GM19240 (cell line): ENCODE measurements around the gene CAPN3.

Experiments
- DNase-seq: peaks from one replicate; pipeline ENCODE4 v3.0.0; 2011; ENCODE audit warnings: low spot score; ENCODE audit not compliant: insufficient read length

The CAPN3 gene

DNA sequence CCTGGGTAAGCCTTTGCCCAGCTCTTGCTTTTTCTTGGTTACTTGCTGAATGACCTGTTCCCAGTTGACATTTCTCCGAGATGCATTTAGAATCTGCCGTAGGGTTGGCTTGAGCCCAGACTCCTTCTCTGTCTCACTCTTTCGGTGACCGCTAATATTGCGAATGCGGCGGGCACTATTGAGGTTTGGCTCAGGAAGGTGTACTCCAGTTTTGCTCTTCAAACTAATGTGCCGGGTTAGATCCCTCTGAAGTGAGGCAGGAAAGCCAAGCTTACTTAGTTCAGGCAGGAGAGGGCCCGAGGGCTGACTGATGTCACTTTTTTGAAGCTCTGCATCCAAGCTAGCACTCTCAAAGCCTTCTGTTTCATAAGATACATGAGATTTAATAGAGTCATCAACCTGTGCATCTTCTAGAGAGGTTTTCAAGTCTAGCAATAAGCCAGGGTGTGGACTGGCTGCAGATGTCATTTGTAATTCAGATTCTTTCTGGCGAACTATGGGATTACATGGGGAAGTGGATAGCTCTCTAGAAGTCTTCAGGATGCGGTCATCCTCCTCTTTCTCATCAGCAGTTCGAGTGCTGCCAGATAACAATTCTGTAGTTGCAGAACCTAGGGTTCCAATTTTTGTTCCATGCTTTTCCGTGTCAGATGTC lies 90.6 kb downstream of the CAPN3 start:
- DNase-seq: no peak

DNA sequence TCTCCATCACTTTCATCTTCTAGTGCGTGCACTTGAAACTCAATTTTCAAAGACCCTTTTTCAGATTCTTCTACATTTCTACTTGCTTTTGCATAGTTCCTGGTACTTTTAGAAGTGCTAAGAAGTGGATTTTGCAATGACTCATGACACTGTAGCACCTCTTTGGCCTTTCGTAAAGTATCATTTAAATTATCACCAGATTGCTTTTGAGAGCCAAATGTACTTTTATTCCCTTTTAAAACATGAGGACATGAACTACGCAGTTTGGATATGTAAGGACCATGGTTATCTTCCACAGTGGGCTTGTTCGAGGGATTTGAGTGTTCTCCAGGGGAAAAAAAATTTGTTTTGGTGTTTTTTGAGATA lies 91.1 kb downstream of the CAPN3 start:
- DNase-seq: no peak

DNA sequence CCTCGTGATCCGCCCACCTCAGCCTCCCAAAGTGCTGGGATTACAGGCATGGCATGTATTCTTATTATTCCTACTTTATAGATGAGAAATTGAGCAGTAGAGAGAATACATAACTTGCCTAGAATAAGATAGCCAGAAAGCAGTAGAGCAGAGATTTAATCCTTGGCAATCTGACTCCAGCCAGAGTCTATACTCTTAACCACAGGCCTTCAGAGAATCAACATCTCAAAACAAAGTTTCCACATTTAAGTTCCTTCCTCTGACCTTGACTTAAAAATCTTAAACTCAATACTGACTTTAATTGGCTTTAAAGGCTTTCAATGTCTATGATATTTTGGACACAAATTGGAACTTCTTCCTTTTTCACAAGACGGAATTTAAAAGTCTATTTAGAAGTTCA lies 94.5 kb downstream of the CAPN3 start:
- no peak for DNase-seq

GRCh38 chr15:42456531-42456930 lies 97.2 kb downstream of the CAPN3 start:
- DNase-seq: no peak

DNA sequence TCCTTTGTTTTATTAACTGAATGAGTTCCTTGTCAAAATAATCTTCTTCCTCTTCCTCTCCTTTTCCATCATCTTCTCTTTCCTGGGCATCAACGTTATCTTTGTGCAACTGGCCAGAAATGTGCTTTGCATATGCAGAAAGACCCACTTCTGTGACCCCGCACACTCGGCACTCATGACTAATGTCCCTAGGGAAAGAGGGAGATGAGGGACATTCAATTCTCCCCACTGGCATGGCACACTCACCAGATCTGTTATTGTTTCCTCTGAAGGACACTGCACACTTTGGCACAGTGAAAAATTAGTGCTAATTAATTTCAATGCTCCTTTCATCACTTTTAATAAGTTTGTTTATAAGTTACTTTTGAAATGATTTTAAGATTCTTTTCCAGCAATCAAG lies 97.7 kb downstream of the CAPN3 start:
- no peak for DNase-seq

DNA sequence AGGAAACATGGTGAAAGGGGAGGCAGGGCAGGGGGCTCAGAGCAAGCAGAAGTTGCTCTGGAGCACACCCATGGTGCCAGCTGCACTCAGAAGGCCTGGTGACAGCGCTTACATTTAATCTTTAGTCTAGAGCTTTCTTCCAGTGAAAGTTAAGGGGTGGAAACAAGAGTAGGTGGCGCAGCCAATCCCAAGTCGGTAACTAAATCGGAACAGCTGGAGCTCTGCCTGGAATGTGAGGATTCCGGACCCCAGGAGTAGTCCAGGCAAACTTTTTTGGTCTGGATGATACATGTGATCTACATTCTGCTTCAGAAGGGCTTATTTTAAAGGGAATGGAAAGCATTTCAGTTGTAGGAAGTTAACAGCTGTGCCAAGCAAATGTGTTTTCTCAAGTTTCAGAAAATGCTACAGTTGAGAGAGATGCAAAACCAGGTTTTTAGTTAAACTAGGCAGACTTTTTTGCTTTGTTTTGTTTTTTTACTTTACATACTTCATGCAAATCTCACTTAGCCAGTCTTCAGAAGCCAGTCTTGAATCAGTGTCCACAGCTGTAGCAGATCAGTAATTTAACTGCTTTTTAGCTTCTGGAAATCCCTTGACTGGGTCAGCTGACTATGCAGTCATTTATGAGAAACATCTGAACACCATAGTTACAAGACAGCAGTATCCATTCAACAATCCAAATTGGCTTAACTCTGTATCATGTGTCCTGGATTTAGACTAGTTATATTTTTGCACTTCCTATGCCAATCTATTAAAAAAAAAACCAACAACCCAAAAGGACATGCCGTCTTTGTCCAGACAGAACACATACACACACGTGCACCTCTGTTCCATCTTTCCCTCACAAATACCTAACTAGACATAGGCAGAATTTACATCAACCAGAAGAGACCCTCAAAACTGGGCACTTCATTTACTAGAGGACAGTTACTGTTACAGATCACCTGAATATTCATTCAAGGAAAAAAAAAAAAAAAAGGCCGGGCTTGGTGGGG lies 98.4 kb downstream of the CAPN3 start:
- peak; percentile 30 for DNase-seq

DNA sequence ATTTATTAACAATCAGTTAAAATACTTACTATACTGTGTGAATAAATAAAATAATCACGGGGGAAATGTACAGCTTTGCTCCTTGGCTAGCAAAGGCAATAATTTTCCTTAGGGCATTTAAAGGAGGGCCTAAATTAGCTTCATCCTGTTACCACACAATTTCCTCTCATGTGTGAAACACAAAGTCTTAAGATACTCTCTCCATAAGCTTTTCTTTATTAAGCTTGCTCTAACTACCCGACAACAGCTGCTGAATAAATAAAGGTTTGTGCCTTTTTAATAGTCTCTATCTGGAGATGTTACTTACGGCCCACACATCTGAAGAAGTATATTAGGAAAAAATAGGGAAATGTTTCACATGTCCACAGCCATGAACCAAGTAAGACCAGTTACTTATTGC lies 102.0 kb downstream of the CAPN3 start:
- DNase-seq: no peak
